OCI-LY1 (cell line): ENCODE data around the gene TSC22D4.

Source experiments
- H2AFZ ChIP-seq: fragments of 200-600 bp; sonication (generic), shearing (Covaris generic); 2 replicates; pipeline ENCODE4 v1.6.0; 2014; ENCODE audit warnings: antibody characterized with exemption, mild to moderate bottlenecking, low read length
- H3F3A ChIP-seq: fragments of 200-600 bp; sonication (generic), shearing (Covaris generic); 2 replicates; pipeline ENCODE4 v1.6.0; 2014; ENCODE audit warnings: mild to moderate bottlenecking, antibody characterized with exemption, low read length, moderate library complexity; ENCODE audit not compliant: insufficient read depth
- H3K27ac ChIP-seq: fragments of 200-600 bp; sonication (generic); 2 replicates; pipeline ENCODE4 v1.5.1; 2014; ENCODE audit warnings: low read length, mixed run types, mild to moderate bottlenecking, low read depth; ENCODE audit not compliant: poor library complexity, severe bottlenecking
- H3K27me3 ChIP-seq: fragments of 200-600 bp; sonication (generic); 2 replicates; pipeline ENCODE4 v1.6.0; 2014; ENCODE audit warnings: antibody characterized with exemption, mild to moderate bottlenecking, low read length, moderate library complexity; ENCODE audit not compliant: insufficient read depth
- H3K36me3 ChIP-seq: fragments of 200-600 bp; sonication (generic); 2 replicates; pipeline ENCODE4 v1.6.1; 2014; ENCODE audit warnings: mild to moderate bottlenecking, antibody characterized with exemption, low read length, moderate library complexity, mixed read lengths; ENCODE audit not compliant: insufficient read depth
- H3K4me1 ChIP-seq: fragments of 200-600 bp; sonication (generic); 2 replicates; pipeline ENCODE4 v1.5.1; 2014; ENCODE audit warnings: mild to moderate bottlenecking, low read length, moderate library complexity; ENCODE audit not compliant: insufficient read depth, severe bottlenecking
- H3K4me2 ChIP-seq: fragments of 200-600 bp; sonication (generic), shearing (Covaris generic); 2 replicates; pipeline ENCODE4 v1.6.1; 2014; ENCODE audit warnings: low read length
- H3K4me3 ChIP-seq: fragments of 200-600 bp; sonication (generic); 2 replicates; pipeline ENCODE4 v1.5.1; 2014; ENCODE audit warnings: low read length, low read depth, mild to moderate bottlenecking, mixed read lengths; ENCODE audit not compliant: poor library complexity, severe bottlenecking
- H3K79me2 ChIP-seq: fragments of 200-600 bp; shearing (Covaris generic); 2 replicates; pipeline ENCODE4 v1.6.1; 2016; ENCODE audit warnings: mixed run types, low read length, mixed read lengths; ENCODE audit not compliant: insufficient read depth
- H3K9ac ChIP-seq: fragments of 200-600 bp; sonication (generic), shearing (Covaris generic); 2 replicates; pipeline ENCODE4 v1.6.1; 2014; ENCODE audit warnings: mild to moderate bottlenecking, low read length, mixed read lengths
- H3K9me2 ChIP-seq: fragments of 200-600 bp; sonication (generic), shearing (Covaris generic); 2 replicates; pipeline ENCODE4 v1.6.1; 2014; ENCODE audit warnings: low read depth, mild to moderate bottlenecking, low read length, mixed read lengths
- H3K9me3 ChIP-seq: fragments of 200-600 bp; shearing (Covaris generic); 2 replicates; pipeline ENCODE4 v1.6.1; 2014; ENCODE audit warnings: low read length, mixed read lengths
- H4K20me1 ChIP-seq: fragments of 200-600 bp; sonication (generic), shearing (Covaris generic); 2 replicates; pipeline ENCODE4 v1.6.0; 2016; ENCODE audit warnings: mild to moderate bottlenecking, low read length; ENCODE audit not compliant: insufficient read depth
- CTCF ChIP-seq: fragments of 200-600 bp; sonication (generic), shearing (Covaris generic); IDR thresholded peaks from 2 replicates; pipeline ENCODE4 v1.5.1; 2017; ENCODE audit warnings: mild to moderate bottlenecking, antibody characterized with exemption, low read length, moderate library complexity, mixed read lengths
- EZH2 ChIP-seq: fragments of 200-600 bp; sonication (generic), shearing (Covaris generic); IDR thresholded peaks from 2 replicates; pipeline ENCODE4 v1.8.0; 2017; ENCODE audit warnings: borderline replicate concordance, mixed run types, mild to moderate bottlenecking, antibody characterized with exemption, low read length, moderate library complexity, mixed read lengths

Gene TSC22D4

GRCh38 chr7:100471021-100471420 lies 8.0 kb downstream of the TSC22D4 start:
- H2AFZ ChIP-seq: no peak overlapping the region
- H3K27ac ChIP-seq: no peak overlapping the region
- H3K9me3 ChIP-seq: no peaks in the 10 kb centered on the region
- H3K9me2 ChIP-seq: no peaks in the 10 kb centered on the region
- no peaks in the 10 kb centered on the region for H4K20me1 ChIP-seq
- no peaks in the 10 kb centered on the region for H3K27me3 ChIP-seq
- H3F3A ChIP-seq: no peaks in the 10 kb centered on the region
- peaks cover 30% of the 10 kb centered on the region for H3K36me3 ChIP-seq
- H3K9ac ChIP-seq: no peak overlapping the region
- no peak overlapping the region for H3K4me3 ChIP-seq
- H3K4me2 ChIP-seq: no peak overlapping the region
- no peaks in the 10 kb centered on the region for H3K79me2 ChIP-seq
- TF ChIP-seq CTCF: no peak
- peaks cover 13% of the 10 kb centered on the region for H3K4me1 ChIP-seq

GRCh38 chr7:100469227-100470044 lies 9.6 kb downstream of the TSC22D4 start:
- H4K20me1 ChIP-seq: no peaks in the 10 kb centered on the region
- no peak overlapping the region for H3K4me3 ChIP-seq
- no peak overlapping the region for H3K27ac ChIP-seq
- no peak overlapping the region for H3K4me2 ChIP-seq
- peaks cover 6% of the 10 kb centered on the region for H3K4me1 ChIP-seq
- H3K9ac ChIP-seq: no peak overlapping the region
- H3K79me2 ChIP-seq: no peaks in the 10 kb centered on the region
- no peaks in the 10 kb centered on the region for H3K9me2 ChIP-seq
- TF ChIP-seq EZH2: no peak
- TF ChIP-seq CTCF: peak; percentile 89
- H3K27me3 ChIP-seq: no peaks in the 10 kb centered on the region
- H3F3A ChIP-seq: no peaks in the 10 kb centered on the region
- peaks cover 28% of the 10 kb centered on the region for H3K36me3 ChIP-seq
- no peak overlapping the region for H2AFZ ChIP-seq
- no peaks in the 10 kb centered on the region for H3K9me3 ChIP-seq

GRCh38 chr7:100467638-100468373 lies 11.2 kb downstream of the TSC22D4 start:
- Histone ChIP-seq H3K4me1 (peaks cover 1% of the 10 kb centered on the region), H3K36me3 (peaks cover 16% of the 10 kb centered on the region), H3K27ac (no peak overlapping the region), H3K9me2 (no peaks in the 10 kb centered on the region), H3K9ac (no peak overlapping the region), H3F3A (no peaks in the 10 kb centered on the region), H3K27me3 (no peaks in the 10 kb centered on the region), H3K4me2 (no peak overlapping the region), H4K20me1 (no peaks in the 10 kb centered on the region), H3K4me3 (no peak overlapping the region), H2AFZ (no peak overlapping the region), H3K9me3 (no peaks in the 10 kb centered on the region), H3K79me2 (no peaks in the 10 kb centered on the region)
- TF ChIP-seq CTCF: no peak
- TF ChIP-seq EZH2: no peak
